DMS153 treated with DMSO at 0.1 percent for 48 hours (cell line): ENCODE data around the gene SKIC2.
"Not testable (repeated sequence)": the region's sequence is repeated elsewhere in the genome, so short reads cannot be mapped to it uniquely, and the experiment has no call there.

Experiments used
- DNase-seq: peaks from one replicate; lab custom pipeline; 2025; ENCODE audit not compliant: unreplicated experiment; lab: John Stamatoyannopoulos, UW

The SKIC2 gene

DNA sequence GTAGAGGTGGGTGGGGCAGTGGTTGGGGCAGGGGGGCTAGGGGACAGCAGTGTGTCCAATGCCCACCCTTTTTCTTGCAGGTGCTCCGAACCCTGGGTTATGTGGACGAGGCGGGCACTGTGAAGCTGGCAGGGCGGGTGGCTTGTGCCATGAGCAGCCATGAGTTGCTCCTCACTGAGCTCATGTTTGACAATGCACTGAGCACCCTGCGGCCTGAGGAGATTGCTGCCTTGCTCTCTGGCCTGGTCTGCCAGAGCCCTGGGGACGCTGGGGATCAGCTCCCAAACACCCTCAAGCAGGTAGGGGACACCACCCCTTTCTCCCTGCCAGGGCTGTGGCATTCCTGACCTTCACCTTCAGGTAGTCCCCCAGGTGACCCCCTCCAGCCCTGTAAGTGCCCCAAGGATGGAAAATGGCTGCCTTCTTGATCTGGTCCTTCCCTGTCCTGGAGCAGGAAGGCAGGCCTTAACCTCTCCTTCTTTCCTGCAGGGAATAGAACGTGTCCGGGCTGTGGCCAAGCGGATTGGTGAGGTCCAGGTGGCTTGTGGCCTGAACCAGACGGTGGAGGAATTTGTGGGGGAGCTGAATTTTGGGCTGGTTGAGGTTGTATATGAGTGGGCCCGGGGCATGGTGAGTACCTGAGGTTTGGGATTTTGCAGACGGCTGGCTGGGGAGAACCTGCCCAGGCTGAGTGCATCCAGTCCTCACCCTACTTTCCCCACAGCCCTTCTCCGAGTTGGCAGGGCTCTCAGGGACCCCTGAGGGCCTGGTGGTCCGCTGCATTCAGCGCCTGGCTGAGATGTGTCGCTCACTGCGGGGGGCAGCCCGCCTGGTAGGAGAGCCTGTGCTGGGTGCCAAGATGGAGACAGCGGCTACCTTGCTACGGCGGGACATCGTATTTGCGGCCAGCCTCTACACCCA lies 10.1 kb downstream of the SKIC2 start:
- DNase-seq, result no peak

DNA sequence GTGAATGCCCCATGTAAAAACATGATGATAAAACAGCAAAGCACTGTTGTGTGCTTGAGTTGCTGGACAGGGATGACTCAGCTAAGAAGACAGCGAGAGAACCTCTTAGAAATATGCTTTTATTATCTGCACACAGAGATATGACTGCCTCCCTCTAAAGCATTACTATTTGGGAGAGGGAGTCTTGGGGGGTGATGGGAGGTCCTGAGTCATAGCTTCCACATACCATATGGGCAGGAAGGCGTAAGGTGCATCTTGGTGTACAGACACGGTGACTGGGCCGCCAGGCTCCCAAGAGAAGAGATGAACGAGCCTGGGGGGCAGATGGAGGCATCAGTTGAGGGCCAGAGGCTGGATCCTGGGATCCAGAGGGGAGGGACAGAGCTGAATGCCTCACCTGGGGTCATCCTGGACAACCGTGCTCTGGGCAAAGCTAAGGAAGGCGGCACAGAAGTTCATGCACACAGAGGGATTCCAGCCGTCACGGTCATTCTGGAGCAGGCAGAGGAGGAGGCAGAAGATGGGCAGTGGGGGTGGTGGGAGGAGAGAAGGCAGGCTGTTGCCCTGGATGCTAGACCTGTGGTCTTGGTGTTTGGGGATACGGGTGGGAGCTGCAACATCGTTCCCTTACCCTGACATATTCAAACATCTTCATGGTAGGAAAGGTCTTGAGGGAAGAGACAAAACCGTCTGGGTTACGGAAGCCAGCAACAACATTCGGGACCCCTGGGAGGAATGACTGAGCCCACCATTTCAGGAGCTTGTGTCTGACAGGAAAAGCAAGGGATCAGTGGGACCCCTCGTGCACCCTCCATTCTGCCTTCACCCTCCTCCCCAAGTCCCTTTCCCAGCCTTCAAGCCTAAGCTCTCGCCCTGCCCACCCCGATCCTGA lies 11.0 kb downstream of the SKIC2 start:
- DNase-seq, result no peak

DNA sequence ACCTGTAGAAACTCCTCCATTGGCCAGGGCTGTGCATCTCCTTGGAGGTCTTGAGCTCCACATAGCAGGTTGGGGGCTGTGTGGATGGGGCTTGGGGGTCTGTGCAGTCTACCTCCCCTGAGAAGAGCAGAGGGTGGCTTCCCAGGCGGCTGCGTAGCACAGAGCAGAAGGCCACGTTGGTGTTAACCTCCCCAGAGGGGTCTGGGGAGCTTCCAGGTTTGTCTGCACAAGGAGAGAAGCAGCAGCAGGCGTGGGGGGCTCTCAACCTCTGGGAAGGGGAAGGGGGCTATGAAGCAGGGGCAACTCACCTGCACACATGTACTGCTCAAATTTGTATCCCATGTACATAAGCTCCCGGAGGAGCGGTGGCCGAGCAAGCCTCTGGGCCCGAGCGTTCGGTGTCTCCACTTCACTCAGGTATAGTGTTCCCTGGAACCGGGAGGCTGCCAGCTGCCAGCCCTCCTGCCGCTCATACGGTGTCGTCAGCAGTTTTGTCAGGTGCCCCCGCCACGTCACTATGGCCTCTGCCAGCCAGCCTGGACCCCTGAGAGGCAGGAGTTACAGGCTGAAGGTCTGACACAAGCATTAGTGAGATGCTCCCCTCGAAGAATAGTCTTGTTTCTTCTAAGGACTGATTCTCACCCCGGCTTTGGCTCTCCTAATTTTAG lies 11.8 kb downstream of the SKIC2 start:
- DNase-seq, result no peak

DNA sequence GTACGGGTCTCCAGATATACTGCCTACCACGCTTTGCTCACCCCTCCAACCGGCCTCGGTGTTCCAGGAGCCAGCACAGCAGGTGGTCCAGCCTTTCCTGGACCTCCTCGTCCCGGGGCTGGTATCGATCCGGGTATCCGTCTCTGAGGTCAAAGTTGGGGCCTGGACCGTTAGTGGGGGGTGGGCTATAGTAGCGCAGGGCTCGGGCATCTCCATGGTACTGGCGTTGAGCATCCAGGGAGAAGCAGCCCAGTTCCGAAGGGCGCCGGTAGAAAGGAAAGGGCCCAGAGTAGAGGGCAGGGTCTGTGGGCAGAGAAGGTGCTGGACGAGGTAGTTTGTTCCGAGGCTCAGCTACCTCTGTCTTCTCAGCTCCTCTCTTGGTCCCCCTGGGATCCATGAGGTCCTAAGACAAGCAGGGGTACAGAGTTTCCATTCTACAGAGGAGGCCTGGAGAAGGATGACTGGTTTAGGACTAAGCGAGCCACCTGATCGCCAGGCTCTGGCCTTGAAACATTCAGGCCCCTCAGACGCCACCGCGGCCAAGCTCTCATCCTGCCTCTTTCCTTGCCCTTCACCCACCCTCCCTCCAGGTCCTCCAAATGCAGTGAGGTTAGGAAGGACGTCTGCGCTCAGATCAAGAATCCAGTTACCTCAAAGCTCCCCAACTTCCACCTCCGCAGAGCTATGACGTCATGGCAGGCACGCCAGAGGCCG lies 12.5 kb downstream of the SKIC2 start:
- DNase-seq, result no peak

DNA sequence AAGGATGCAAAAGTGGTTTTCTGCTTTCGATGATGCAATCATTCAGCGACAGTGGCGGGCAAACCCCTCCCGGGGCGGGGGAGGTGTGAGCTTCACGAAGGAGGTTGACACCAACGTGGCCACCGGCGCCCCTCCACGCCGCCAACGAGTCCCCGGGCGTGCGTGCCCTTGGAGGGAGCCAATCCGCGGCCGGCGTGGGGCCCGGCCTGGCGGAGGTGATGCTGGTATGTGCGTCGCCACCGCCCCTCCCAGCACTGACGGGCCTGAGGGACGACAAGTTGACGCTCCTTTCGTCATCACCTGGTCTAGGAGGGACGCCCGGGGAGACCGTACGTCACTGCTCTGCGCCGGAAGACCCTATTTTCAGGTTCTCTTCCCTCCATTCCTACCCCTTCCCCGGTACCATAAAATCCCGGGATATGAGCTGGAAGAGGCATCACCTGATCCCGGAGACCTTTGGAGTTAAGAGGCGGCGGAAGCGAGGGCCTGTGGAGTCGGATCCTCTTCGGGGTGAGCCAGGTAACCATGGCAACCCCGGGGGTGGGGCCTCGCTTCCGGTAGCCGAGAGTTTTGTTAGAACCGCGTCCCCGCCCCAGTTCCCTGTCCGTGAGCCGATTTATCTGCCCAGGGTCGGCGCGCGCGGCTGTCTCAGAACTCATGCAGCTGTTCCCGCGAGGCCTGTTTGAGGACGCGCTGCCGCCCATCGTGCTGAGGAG lies 13.2 kb downstream of the SKIC2 start, which contains the start of gene DXO:
Gene DXO, minus strand, starts transcription at position 146 of the 716 bp plus-strand sequence. CDS start 463 bp downstream, outside the sequence.
- DNase-seq, result peak; percentile 95

DNA sequence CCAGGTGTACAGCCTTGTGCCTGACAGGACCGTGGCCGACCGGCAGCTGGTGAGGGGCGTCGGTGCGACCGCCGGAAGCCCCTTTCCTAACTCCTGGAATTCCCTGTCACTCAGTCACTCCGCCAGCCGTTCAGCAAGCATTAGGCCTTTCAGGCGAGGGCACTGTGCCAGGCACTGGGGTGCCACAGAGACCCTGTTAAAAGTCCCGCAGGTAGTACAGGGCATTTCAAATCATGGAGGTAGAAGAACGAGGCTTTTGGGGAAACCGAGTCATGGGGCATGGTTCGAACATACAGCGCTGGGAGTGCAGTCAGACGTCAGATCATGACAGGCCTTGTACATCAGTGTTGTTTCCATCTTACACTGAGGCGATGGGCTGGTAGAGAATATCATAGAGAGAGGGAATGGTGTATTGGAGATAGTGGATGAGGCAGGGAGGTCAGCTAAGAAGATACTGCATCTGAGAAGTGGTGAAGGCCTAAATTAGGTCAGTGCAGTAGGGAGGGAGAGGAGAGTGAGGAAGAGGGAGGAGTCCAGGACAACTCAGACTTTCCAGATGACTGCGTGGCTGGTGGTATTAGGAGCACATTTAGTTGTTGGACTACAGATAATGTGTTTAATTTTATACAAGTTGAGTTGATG lies 13.9 kb downstream of the SKIC2 start:
- no peak for DNase-seq

DNA sequence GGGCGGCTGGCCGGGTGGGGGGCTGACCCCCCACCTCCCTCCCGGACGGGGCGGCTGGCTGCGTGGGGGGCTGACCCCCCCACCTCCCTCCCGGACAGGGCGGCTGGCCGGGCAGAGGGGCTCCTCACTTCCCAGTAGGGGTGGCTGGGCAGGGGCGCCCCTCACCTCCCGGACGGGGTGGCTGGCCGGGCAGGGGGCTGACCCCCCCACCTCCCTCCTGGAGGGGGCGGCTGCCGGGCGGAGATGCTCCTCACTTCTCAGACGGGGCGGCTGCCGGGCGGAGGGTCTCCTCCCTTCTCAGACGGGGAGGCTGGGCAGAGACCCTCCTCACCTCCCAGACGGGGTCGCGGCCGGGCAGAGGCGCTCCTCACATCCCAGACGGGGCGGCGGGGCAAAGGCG lies 17.1 kb downstream of the SKIC2 start:
- not testable (repeated sequence) for DNase-seq

DNA sequence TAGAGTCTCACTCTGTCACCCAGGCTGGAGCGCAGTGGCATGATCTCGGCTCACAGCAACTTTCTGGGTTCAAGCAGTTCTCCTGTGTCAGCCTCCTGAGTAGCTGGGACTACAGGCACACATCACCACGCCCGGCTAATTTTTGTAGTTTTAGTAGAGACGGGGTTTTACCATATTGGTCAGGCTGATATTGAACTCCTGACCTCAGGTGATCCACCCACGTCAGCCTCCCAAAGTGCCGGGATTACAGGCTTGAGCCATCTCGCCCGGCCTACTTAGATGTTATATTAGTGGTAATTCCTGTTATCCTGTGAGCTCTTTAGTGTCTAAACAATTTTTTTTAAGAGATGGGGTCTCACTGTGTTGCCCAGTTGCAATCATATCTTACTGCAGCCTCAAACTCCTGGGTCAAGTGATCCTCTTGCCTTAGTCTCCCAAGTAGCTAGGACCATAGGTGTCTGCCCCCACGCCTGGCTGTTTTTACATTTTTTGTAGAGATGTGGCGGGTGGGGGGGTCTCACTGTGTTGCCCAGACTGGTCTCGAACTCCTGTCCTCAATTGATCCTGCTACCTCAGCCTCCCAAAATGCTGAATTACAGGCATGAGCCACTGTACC lies 18.9 kb downstream of the SKIC2 start:
- no peak for DNase-seq

DNA sequence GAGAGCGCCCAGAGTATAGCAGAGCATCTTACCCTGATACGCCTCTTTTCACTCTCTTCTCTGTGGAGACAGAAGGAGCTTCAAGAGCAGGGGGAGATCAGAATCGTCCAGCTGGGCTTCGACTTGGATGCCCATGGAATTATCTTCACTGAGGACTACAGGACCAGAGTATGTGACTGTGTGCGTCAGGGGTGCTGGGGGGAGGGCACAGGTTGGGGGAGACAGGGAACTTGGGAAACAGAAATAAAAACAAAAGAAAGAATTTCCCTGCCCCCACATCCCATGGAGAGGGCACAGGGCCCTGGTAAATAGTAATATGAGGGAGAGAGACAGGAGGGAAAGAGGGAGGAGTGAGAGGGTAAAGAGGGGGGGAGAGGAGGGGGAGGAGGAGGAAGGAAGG lies 19.9 kb downstream of the SKIC2 start:
- DNase-seq, result no peak

DNA sequence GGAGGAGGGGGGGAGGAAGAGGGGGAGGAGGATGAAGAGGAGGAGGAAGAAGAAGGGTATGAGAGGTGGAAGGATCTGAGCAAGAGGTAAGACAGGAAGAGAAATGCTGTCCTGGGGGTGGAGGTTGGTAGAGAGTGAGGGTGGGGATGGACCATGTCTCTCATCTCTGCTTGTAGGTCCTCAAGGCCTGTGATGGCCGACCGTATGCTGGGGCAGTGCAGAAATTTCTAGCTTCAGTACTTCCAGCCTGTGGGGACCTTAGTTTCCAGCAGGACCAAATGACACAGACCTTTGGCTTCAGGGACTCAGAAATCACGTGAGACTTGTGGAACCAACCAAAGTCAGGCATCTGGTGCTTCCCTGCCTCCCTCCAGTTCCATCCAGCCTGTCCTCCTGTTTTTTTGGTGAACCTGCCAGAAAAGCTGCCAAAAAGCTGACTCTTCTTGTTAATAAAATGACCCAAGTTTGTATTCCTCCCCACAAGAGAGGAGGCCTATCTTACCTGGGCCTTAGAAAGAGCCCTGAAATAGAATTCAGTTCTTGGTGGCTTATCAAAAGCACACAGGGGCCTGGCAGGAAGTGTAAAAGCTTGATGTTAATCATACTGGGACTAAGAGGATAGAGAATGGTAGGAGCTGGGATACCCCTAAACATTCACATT lies 20.4 kb downstream of the SKIC2 start:
- no peak for DNase-seq

DNA sequence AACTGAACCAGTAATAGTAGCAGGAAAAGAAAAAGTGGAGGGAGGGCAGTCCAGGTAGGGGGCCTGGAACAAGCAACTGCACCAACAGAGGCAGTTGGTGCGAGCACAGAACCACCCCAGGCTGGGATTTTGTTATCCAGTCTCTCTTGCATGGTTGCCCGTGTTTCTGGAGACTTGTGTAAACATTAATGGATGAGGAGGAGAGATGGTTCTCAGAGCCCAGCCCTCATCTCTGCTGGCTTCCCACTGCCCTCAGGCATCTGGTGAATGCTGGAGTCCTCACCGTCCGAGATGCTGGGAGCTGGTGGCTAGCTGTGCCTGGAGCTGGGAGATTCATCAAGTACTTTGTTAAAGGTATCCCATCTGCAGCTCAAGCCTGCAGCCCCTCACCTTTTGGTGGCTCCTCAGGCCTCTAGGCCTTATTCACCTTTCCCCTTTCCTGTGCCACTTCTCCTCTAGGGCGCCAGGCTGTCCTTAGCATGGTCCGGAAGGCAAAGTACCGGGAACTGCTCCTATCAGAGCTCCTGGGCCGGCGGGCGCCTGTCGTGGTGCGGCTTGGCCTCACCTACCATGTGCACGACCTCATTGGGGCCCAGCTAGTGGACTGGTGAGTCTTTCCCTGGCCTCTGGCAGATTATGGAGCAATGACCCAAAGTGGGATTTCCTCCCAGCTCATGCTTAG lies 21.4 kb downstream of the SKIC2 start:
- DNase-seq, result not testable (repeated sequence)

DNA sequence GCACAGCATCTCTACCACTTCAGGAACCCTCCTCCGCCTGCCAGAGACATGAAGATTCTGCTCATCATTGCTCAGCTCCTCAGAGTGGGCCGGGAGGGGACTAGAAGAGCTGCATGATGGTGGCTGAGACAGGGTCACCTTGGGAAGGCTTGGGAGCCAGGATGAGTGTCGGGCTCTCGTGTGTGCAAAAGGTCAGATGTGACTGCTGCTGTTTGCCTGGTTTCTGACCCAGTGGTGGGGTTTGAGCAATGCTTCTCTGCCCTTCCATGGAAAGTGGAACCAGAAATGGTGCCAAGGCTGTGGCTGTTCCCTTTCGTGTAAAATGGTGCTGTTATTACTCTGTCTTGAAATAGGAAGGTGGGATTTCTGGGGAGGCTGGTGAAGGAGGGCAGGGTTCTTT lies 22.0 kb downstream of the SKIC2 start:
- not testable (repeated sequence) for DNase-seq

DNA sequence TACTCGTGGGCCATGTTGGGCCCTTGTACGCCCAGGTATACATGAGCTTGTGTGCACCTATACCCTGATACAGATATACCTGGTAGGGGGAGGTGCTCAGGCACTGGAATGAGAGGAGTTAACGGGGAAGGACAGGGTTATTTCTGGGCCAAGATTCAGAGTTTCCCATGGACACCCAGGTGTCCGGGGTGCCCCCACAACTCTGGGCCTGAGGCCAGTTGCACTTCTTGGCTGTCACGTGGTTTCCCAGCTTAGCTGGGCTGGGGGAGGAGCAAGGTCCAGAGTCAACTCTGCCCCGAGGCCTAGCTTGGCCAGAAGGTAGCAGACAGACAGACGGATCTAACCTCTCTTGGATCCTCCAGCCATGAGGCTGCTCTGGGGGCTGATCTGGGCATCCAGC lies 22.8 kb downstream of the SKIC2 start, which contains the start of gene C4A:
Gene C4A, plus strand, starts transcription at position 314 of the 400 bp plus-strand sequence. Its CDS starts 51 bp downstream, at position 365.
- not testable (repeated sequence) for DNase-seq

DNA sequence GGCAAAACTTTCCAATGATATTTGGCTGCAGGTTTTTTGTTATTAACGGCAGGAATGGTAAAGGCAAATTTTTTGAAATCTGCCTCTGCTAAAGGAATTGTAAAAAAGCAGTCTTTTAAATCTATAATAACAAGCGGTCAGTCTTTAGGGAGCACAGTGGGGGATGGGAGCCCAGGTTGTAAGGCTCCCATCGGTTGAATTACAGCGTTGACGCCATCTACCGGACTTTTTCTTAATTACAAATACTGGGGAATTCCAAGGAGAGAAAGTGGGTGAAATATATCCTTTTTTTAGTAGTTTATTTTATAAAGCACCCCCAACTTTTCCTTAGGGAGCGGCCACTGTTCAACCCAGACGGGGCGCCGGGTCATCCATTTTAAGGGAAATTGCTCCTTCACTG lies 30.4 kb downstream of the SKIC2 start:
- not testable (repeated sequence) for DNase-seq

DNA sequence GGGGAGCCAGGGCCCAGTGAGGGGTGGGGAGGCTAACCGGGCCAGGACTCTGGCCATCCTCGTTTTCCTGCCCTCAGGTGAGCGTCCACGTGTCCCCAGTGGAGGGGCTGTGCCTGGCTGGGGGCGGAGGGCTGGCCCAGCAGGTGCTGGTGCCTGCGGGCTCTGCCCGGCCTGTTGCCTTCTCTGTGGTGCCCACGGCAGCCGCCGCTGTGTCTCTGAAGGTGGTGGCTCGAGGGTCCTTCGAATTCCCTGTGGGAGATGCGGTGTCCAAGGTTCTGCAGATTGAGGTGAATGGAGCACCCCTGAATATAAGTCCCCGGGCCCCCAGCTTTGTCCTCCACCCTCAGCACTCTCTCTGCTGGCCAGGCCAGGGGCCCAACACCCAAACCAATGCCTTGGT lies 35.4 kb downstream of the SKIC2 start:
- DNase-seq, result not testable (repeated sequence)

DNA sequence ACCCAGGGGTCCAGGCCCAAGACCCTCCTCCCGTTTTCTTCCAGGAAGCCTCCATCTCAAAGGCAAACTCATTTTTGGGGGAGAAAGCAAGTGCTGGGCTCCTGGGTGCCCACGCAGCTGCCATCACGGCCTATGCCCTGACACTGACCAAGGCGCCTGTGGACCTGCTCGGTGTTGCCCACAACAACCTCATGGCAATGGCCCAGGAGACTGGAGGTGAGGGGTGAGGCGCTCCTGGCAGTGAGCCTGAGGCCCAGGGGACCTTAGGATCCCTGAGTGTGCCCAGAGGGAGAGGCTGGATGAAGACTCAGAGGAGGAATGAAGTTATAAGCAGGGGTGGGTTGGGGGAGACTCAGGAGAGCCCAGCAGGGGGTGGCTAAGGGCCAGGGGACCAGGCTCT lies 37.4 kb downstream of the SKIC2 start:
- DNase-seq, result not testable (repeated sequence)

DNA sequence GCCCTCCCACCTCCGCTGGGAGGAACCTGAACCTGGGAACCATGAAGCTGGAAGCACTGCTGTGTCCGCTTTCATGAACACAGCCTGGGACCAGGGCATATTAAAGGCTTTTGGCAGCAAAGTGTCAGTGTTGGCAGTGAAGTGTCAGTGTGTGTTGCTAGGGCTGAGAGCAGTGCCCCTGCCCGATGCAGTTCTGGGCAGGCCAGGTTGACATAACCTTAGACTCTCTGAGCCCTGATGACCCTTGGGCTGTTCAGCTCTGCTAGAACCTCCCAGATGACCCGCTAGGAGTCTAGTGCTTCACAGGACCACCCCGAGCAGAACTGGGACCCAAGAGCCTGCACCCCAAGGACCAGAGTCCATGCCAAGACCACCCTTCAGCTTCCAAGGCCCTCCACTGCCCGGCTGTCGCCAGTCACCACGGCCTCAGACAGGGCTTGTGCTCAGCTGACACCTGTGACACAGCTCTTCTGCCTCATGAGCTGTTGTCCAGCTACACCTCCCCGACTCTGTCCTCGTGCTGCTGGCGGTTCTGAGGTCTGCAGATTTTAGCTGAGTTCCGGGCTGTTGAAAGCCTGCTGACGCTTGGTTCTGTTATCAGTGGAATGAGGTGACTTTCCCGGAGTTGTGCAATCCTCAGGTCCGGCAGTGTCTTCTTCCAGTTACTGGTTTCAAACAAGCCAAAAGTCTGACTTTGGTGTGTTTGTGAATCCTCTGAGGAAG lies 43.7 kb downstream of the SKIC2 start:
- DNase-seq, result not testable (repeated sequence)
